KMS-11 (cell line): ENCODE measurements around the gene YIPF2.

ENCODE experiments used
- H2AFZ ChIP-seq: fragments of 200-600 bp; sonication (generic); 2 replicates; pipeline ENCODE4 v1.6.1; 2016; ENCODE audit warnings: antibody characterized with exemption, mixed run types, low read depth
- H3K27ac ChIP-seq: fragments of 200-600 bp; sonication (generic); 2 replicates; pipeline ENCODE4 v1.6.1; 2016; ENCODE audit warnings: mild to moderate bottlenecking, mixed run types
- H3K27me3 ChIP-seq: fragments of 200-600 bp; sonication (generic); 2 replicates; pipeline ENCODE4 v1.6.1; 2017; ENCODE audit warnings: mild to moderate bottlenecking, low read depth, mixed run types, moderate library complexity; ENCODE audit not compliant: insufficient read depth
- H3K36me3 ChIP-seq: fragments of 200-600 bp; sonication (generic); 2 replicates; pipeline ENCODE4 v1.6.1; 2017; ENCODE audit warnings: mild to moderate bottlenecking, mixed run types; ENCODE audit not compliant: insufficient read depth
- H3K4me1 ChIP-seq: fragments of 200-600 bp; sonication (generic); 2 replicates; pipeline ENCODE4 v1.6.1; 2016; ENCODE audit warnings: mild to moderate bottlenecking, low read depth, mixed run types; ENCODE audit not compliant: poor library complexity, severe bottlenecking
- H3K4me2 ChIP-seq: fragments of 200-600 bp; sonication (generic); 2 replicates; pipeline ENCODE4 v1.7.0; 2016; ENCODE audit warnings: mild to moderate bottlenecking, mixed run types
- H3K4me3 ChIP-seq: fragments of 200-600 bp; sonication (generic); IDR thresholded peaks from 2 replicates; pipeline ENCODE4 v1.6.1; 2017; ENCODE audit warnings: low read depth, low read length, mixed read lengths; ENCODE audit not compliant: insufficient read depth
- H3K79me2 ChIP-seq: fragments of 200-600 bp; sonication (generic); 2 replicates; pipeline ENCODE4 v1.6.1; 2016; ENCODE audit warnings: low read depth, mixed run types; ENCODE audit not compliant: insufficient read depth
- H3K9ac ChIP-seq: fragments of 200-600 bp; sonication (generic); 2 replicates; pipeline ENCODE4 v1.6.1; 2016; ENCODE audit warnings: mild to moderate bottlenecking, mixed run types
- H4K20me1 ChIP-seq: fragments of 200-600 bp; sonication (generic); 2 replicates; pipeline ENCODE4 v1.6.1; 2016; ENCODE audit warnings: mild to moderate bottlenecking, mixed run types; ENCODE audit not compliant: insufficient read depth
- CTCF ChIP-seq: fragments of 200-600 bp; sonication (generic); conservative IDR thresholded peaks from 2 replicates; pipeline ENCODE4 v1.6.1; 2017; ENCODE audit warnings: low read depth, mild to moderate bottlenecking, antibody characterized with exemption, low read length, moderate library complexity, mixed read lengths

Gene YIPF2

DNA sequence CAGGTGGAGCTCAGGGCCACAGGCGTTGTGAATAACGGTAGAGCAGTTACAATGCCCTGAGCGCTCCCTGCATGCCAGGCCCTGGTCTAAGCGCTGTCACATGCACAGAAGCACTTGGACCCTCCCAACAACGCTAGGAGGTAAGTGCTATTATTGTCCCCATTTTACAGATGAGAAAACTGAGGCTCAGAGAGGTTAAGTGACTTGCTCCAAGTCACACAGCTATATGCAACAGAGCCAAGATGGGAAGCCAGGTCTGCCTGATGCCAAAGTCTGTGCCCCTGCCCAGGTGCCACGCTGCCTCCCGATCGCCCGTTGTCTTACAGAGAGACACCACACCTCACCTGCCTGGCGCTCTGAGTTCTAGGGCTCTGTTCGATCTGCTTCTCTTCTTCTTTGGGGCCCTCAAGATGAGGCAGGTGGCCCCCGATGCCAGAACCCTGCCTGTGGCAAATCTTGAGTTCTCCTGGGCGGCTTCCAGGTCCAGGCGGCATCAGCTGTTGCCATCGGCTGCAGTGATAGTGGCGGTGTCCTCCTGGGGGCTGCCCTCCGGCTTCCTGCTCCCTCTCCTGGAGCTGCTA, 20.0 kb downstream of the YIPF2 start:
- H3K4me1 ChIP-seq, result no peaks in the 10 kb centered on the region
- H3K79me2 ChIP-seq, result 0 out of 2 replicates have a peak, but pooled peaks cover 4% of the 10 kb centered on the region
- H2AFZ ChIP-seq, result no peak overlapping the region
- no peak overlapping the region for H3K9ac ChIP-seq
- no peak overlapping the region for H3K4me3 ChIP-seq
- no peak for TF ChIP-seq CTCF
- H3K27me3 ChIP-seq, result no peaks in the 10 kb centered on the region
- H3K4me2 ChIP-seq, result no peak overlapping the region
- H3K27ac ChIP-seq, result no peak overlapping the region
- H3K36me3 ChIP-seq, result no peaks in the 10 kb centered on the region
- no peaks in the 10 kb centered on the region for H4K20me1 ChIP-seq

DNA sequence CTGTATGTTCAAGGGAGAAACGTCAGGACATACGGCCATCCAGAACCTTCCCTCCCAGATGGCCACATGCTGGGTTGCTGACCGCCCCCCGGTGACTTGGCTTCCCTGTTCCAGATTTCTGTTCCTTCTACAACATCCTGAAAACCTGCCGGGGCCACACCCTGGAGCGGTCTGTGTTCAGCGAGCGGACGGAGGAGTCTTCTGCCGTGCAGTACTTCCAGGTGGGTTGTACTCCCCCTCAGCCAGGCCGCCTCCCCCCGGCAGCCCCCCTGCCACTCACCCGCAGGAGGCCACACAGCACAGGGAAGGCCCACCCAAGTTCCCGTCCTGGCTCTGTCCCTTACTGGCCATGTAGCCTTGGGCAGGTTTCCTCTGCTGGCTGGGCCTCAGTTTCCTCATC, 20.5 kb downstream of the YIPF2 start:
- Histone ChIP-seq H3K36me3 (no peaks in the 10 kb centered on the region), H3K4me3 (no peak overlapping the region), H3K27me3 (no peaks in the 10 kb centered on the region), H2AFZ (no peak overlapping the region), H3K27ac (no peak overlapping the region), H3K9ac (no peak overlapping the region), H4K20me1 (no peaks in the 10 kb centered on the region), H3K79me2 (0 out of 2 replicates have a peak, but pooled peaks cover 4% of the 10 kb centered on the region), H3K4me1 (no peaks in the 10 kb centered on the region), H3K4me2 (no peak overlapping the region)
- no peak for TF ChIP-seq CTCF

DNA sequence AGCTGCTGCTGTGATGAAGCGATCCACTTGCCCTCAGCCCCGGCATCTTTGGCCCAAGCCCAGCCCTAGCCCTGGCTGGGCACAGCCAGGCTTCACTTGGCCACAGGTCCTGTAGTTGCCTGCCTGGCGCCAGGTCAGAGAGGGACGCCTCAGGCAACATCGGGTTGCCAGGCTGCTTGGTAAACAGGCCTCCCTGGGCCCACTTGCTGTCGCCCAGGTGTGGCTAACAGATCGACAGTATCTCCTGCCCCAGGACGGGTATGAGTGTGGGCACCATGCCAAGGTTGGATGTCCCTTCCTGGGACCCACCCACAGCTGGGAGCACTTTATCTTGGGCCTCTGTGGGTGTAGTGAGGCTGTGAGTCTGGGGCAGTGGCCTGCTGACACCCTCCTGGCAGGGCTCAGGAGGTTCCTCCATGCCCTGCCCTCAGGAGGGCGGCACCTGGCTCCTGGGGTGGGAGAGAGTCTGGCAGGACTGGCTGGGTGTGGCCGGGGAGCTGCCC, 29.2 kb downstream of the YIPF2 start:
- Histone ChIP-seq H3K79me2 (peaks cover 4% of the 10 kb centered on the region; the same call in 1 of the 2 replicates), H3K27ac (no peak overlapping the region), H3K4me2 (no peak overlapping the region), H3K4me1 (no peaks in the 10 kb centered on the region), H3K36me3 (no peaks in the 10 kb centered on the region), H4K20me1 (no peaks in the 10 kb centered on the region), H3K27me3 (no peaks in the 10 kb centered on the region), H3K4me3 (no peak overlapping the region), H2AFZ (no peak overlapping the region), H3K9ac (no peak overlapping the region)
- no peak for TF ChIP-seq CTCF

GRCh38 chr19:10898633-10899032, 29.8 kb downstream of the YIPF2 start:
- Histone ChIP-seq H3K4me1 (no peaks in the 10 kb centered on the region), H3K27ac (no peak overlapping the region), H3K9ac (no peak overlapping the region), H3K4me2 (no peak overlapping the region), H2AFZ (no peak overlapping the region), H4K20me1 (no peaks in the 10 kb centered on the region), H3K79me2 (peaks cover 2% of the 10 kb centered on the region; the same call in 1 of the 2 replicates), H3K4me3 (no peak overlapping the region), H3K36me3 (no peaks in the 10 kb centered on the region), H3K27me3 (no peaks in the 10 kb centered on the region)
- TF ChIP-seq CTCF, result no peak
